Caco-2 (cell line): Measurements from ENCODE around the gene CMTM7. TPM values are rescaled to one million over a fixed set of nuclear protein-coding genes. Genes with fewer than 3 reads are reported as not detected.
A peak's percentile ranks its signal among the peaks of the same experiment; 100 is the strongest.

Experiments used
- BruUV-seq: library from RNA; stranded (reverse); fragments of 400-500 nt; replicated peaks from 2 replicates; lab custom pipeline; 2021; lab: Mats Ljungman, UMichigan
- CTCF ChIA-PET: fragments of 300-600 bp; sonication (Branson Sonifier 250); formaldehyde crosslinking; loops from one replicate; lab custom pipeline; 2022; ENCODE audit warnings: antibody characterized with exemption; lab: Charles Lee
- POLR2A ChIA-PET: fragments of 300-600 bp; sonication (Branson Sonifier 250); formaldehyde crosslinking; loops from one replicate; lab custom pipeline; 2022; ENCODE audit warnings: antibody characterized with exemption; lab: Charles Lee
- DNase-seq, 2 experiments: peaks; one replicate each; pipeline versions ENCODE4 v3.0.0 to v3.0.0-alpha.2; 2020 to 2022
- H3K27me3 ChIP-seq: replicated peaks from 2 replicates; pipeline ENCODE4 v1.6.0; 2011; ENCODE audit warnings: low read length; ENCODE audit not compliant: control insufficient read depth, insufficient read depth
- H3K36me3 ChIP-seq: 2 replicates; pipeline ENCODE4 v1.5.1; 2011; ENCODE audit warnings: low read length; ENCODE audit not compliant: control insufficient read depth, insufficient read depth
- H3K4me1 ChIP-seq: fragments of 250-450 bp; sonication (Bioruptor Pico); 2 replicates; pipeline ENCODE4 v1.5.1; 2020; ENCODE audit warnings: mild to moderate bottlenecking
- H3K4me3 ChIP-seq: 2 replicates; pipeline ENCODE4 v1.5.1; 2011; ENCODE audit warnings: low read depth, mild to moderate bottlenecking, control low read depth, low read length
- H3K9me3 ChIP-seq: fragments of 250-450 bp; sonication (Bioruptor Pico); 2 replicates; pipeline ENCODE4 v1.5.1; 2020; ENCODE audit warnings: mild to moderate bottlenecking, moderate library complexity
- H3K27ac Mint-ChIP-seq: one replicate; pipeline ENCODE4 v1.8.0; 2022; ENCODE audit warnings: mixed read lengths; ENCODE audit not compliant: unreplicated experiment
- H3K27me3 Mint-ChIP-seq: one replicate; pipeline ENCODE4 v1.8.0; 2022; ENCODE audit warnings: mixed read lengths; ENCODE audit not compliant: insufficient read depth, unreplicated experiment
- H3K36me3 Mint-ChIP-seq: one replicate; pipeline ENCODE4 v1.8.0; 2022; ENCODE audit warnings: mild to moderate bottlenecking, mixed read lengths; ENCODE audit not compliant: insufficient read depth, unreplicated experiment
- H3K4me1 Mint-ChIP-seq: one replicate; pipeline ENCODE4 v1.8.0; 2022; ENCODE audit warnings: low read depth, mixed read lengths; ENCODE audit not compliant: unreplicated experiment
- H3K4me3 Mint-ChIP-seq: one replicate; pipeline ENCODE4 v1.8.0; 2022; ENCODE audit warnings: mild to moderate bottlenecking, moderate library complexity, mixed read lengths; ENCODE audit not compliant: unreplicated experiment
- H3K9me3 Mint-ChIP-seq: one replicate; pipeline ENCODE4 v1.8.0; 2022; ENCODE audit warnings: mixed read lengths; ENCODE audit not compliant: unreplicated experiment
- CTCF ChIP-seq, 2 experiments: fragments of 200-600 bp in 1 of 2; IDR thresholded peaks; 1 replicate in 1 of 2; 2 replicates in 1 of 2; pipeline versions ENCODE4 v1.5.1 to v1.8.0; 2011 to 2022; ENCODE audit warnings: antibody characterized with exemption in 1 of 2, control low read depth in 1 of 2, inconsistent platforms in 1 of 2, low read depth in 1 of 2, low read length in 1 of 2, mild to moderate bottlenecking in 1 of 2, moderate library complexity in 1 of 2; ENCODE audit not compliant: insufficient read depth in 1 of 2, severe bottlenecking in 1 of 2, unreplicated experiment in 1 of 2
- intact Hi-C: fragments of 100-400 bp; cut with micrococcal nuclease; formaldehyde crosslinking; loops from one replicate; pipeline ENCODE4 v1.10.0; 2022; ENCODE audit not compliant: unreplicated experiment
- total RNA-seq: library from RNA; stranded (reverse); gene quantifications from 2 replicates; pipeline ENCODE4 v1.2.3, GENCODE V29; 2022

The CMTM7 gene
- total RNA-seq, 1 experiment from 2014 or later, result 27.0 TPM

- intact Hi-C loops, result no loop called here
- peaks cover 6% of the 10 kb centered on the region for H3K4me1 Mint-ChIP-seq
Measured at GRCh38 chr3:32502118-32502945, 110.7 kb downstream of the CMTM7 start, which contains the start of gene CMTM6. Gene CMTM6, minus strand, starts transcription at chr3:32502852. Its CDS starts 107 bp downstream, at chr3:32502745.

GRCh38 chr3:32502946-32503286, 111.3 kb downstream of the CMTM7 start:
- peaks cover 6% of the 10 kb centered on the region for H3K4me1 Mint-ChIP-seq
- peak overlapping the region; percentile 2 for H3K27ac Mint-ChIP-seq
- no peaks in the 10 kb centered on the region for H3K36me3 Mint-ChIP-seq
- ChIA-PET CTCF (no interaction called here), POLR2A (interaction anchor here (0.5 to 0.6 kb wide), 2 partner anchors 23 to 465 kb away, joined by 3 read pairs; no protein-coding TSS in a partner anchor)
- peaks cover 24% of the 10 kb centered on the region for H3K4me1 ChIP-seq
- no peaks in the 10 kb centered on the region for H3K9me3 Mint-ChIP-seq
- BruUV-seq, result no TSS peak
- H3K4me3 Mint-ChIP-seq, result peak overlapping the region; percentile 98
- intact Hi-C loops, result no loop called here
- DNase-seq, result no peak
- no peaks in the 10 kb centered on the region for H3K9me3 ChIP-seq
- peak overlapping the region; percentile 67 for H3K4me3 ChIP-seq
- TF ChIP-seq CTCF (IDR thresholded peaks at IDR 0.05; ENCODE audit: insufficient read depth in 1 of 2, low read depth in 1 of 2, low read length in 1 of 2, severe bottlenecking in 1 of 2, unreplicated experiment in 1 of 2), result no peak
- no peaks in the 10 kb centered on the region for H3K27me3 ChIP-seq
- H3K36me3 ChIP-seq, result no peaks in the 10 kb centered on the region
- H3K27me3 Mint-ChIP-seq, result no peaks in the 10 kb centered on the region

More at GRCh38 chr3:32502118-32502945, 110.7 kb downstream of the CMTM7 start, which contains the start of gene CMTM6:
- Mint-ChIP-seq H3K27me3 (no peaks in the 10 kb centered on the region), H3K36me3 (no peaks in the 10 kb centered on the region), H3K4me3 (peak within 1 kb of the TSS; percentile 98), H3K27ac (peak within 1 kb of the TSS; percentile 2), H3K9me3 (no peaks in the 10 kb centered on the region)
- H3K4me1 ChIP-seq, result peaks cover 26% of the 10 kb centered on the region
- TF ChIP-seq CTCF (IDR thresholded peaks at IDR 0.05; ENCODE audit: insufficient read depth in 1 of 2, low read depth in 1 of 2, low read length in 1 of 2, severe bottlenecking in 1 of 2, unreplicated experiment in 1 of 2), result no peak
- ChIA-PET POLR2A (interaction anchor here (0.5 to 0.6 kb wide), 2 partner anchors 22 to 466 kb away, joined by 3 read pairs; no protein-coding TSS in a partner anchor), CTCF (no interaction called here)
- H3K27me3 ChIP-seq, result no peaks in the 10 kb centered on the region
- peak within 1 kb of the TSS; percentile 67 for H3K4me3 ChIP-seq
- peak; percentile 72 to 79 for DNase-seq
- no peaks in the 10 kb centered on the region for H3K9me3 ChIP-seq
- no TSS peak for BruUV-seq
- H3K36me3 ChIP-seq, result no peaks in the 10 kb centered on the region

Other genes with a start within 250 kb of the CMTM7 start
- 28.2 and 28.5 TPM in 2 replicates for gene CMTM8, start 153.2 kb upstream of the CMTM7 start, total RNA-seq
- gene CMTM6, start 111.0 kb downstream of the CMTM7 start, total RNA-seq, result 39.7 and 41.8 TPM in 2 replicates
- 32.7 and 35.4 TPM in 2 replicates for gene DYNC1LI1, start 179.0 kb downstream of the CMTM7 start, total RNA-seq